HEK293 (cell line): ENCODE results near the gene CA10.

Experiments
- CTCF ChIA-PET: fragments of 350-600 bp; formaldehyde crosslinking; extraction: SDS; loops from one replicate; lab custom pipeline; 2021; ENCODE audit warnings: antibody characterized with exemption; lab: Yijun Ruan, JAX
- POLR2A ChIA-PET: fragments of 300-600 bp; formaldehyde crosslinking; extraction: SDS; loops from one replicate; lab custom pipeline; 2020; ENCODE audit warnings: antibody characterized with exemption, inconsistent platforms; lab: Yijun Ruan, JAX
- H3K27ac ChIP-seq: fragments of 200-500 bp; sonication (Bioruptor generic); 2 replicates; pipeline ENCODE4 v1.5.1; 2014; ENCODE audit warnings: low read depth, low read length, control low read depth, inconsistent platforms; ENCODE audit errors: extremely low read depth
- H3K36me3 ChIP-seq, 2 experiments: fragments of 200-500 bp in 1 of 2; sonication (Bioruptor generic) in 1 of 2; 1 replicate in 1 of 2; 2 replicates in 1 of 2; pipeline ENCODE4 v1.5.1; 2014 to 2017; ENCODE audit warnings: inconsistent platforms in 2 of 2, low read length in 2 of 2; ENCODE audit not compliant: control insufficient read depth in 2 of 2, insufficient read depth in 1 of 2
- H3K4me1 ChIP-seq: fragments of 200-500 bp; sonication (Bioruptor generic); 2 replicates; pipeline ENCODE4 v1.5.1; 2014; ENCODE audit warnings: mild to moderate bottlenecking, low read length, inconsistent platforms; ENCODE audit not compliant: control insufficient read depth, insufficient read depth
- H3K4me3 ChIP-seq: 2 replicates; pipeline ENCODE4 v1.5.1; 2011; ENCODE audit warnings: low read depth, mild to moderate bottlenecking, control low read depth, low read length, moderate library complexity
- H3K9me3 ChIP-seq: fragments of 200-500 bp; sonication (Bioruptor generic); 2 replicates; pipeline ENCODE4 v1.5.1; 2014; ENCODE audit warnings: low read depth, low read length, inconsistent platforms; ENCODE audit not compliant: control insufficient read depth, insufficient read depth
- FEZF1 ChIP-seq: fragments of 450-650 bp; formaldehyde crosslinking; IDR thresholded peaks from 2 replicates; pipeline ENCODE4 v1.5.1; 2016; ENCODE audit warnings: missing biosample characterization, missing genetic modification characterization
- GFI1B ChIP-seq: fragments of 450-650 bp; formaldehyde crosslinking; IDR thresholded peaks from 2 replicates; pipeline ENCODE4 v1.5.1; 2016; ENCODE audit warnings: missing biosample characterization, missing genetic modification characterization
- GLI4 ChIP-seq: fragments of 450-650 bp; formaldehyde crosslinking; IDR thresholded peaks from 2 replicates; pipeline ENCODE4 v1.5.1; 2016; ENCODE audit warnings: missing biosample characterization, missing genetic modification characterization
- GLIS1 ChIP-seq: fragments of 450-650 bp; formaldehyde crosslinking; IDR thresholded peaks from 2 replicates; pipeline ENCODE4 v1.5.1; 2016; ENCODE audit warnings: missing biosample characterization, missing genetic modification characterization
- OVOL3 ChIP-seq: fragments of 450-650 bp; formaldehyde crosslinking; IDR thresholded peaks from 2 replicates; pipeline ENCODE4 v1.5.1; 2016; ENCODE audit warnings: missing biosample characterization, missing genetic modification characterization
- WT1 ChIP-seq: fragments of 450-650 bp; formaldehyde crosslinking; IDR thresholded peaks from 2 replicates; pipeline ENCODE4 v1.5.1; 2016; ENCODE audit warnings: missing biosample characterization, missing genetic modification characterization
- ZBTB20 ChIP-seq: fragments of 450-650 bp; formaldehyde crosslinking; IDR thresholded peaks from 2 replicates; pipeline ENCODE4 v1.5.1; 2016; ENCODE audit warnings: missing biosample characterization, missing genetic modification characterization
- ZBTB8A ChIP-seq: fragments of 450-650 bp; formaldehyde crosslinking; IDR thresholded peaks from 2 replicates; pipeline ENCODE4 v1.5.1; 2016; ENCODE audit warnings: missing biosample characterization, missing genetic modification characterization
- ZNF114 ChIP-seq: fragments of 450-650 bp; formaldehyde crosslinking; IDR thresholded peaks from 2 replicates; pipeline ENCODE4 v1.5.0; 2017; ENCODE audit warnings: missing biosample characterization, missing genetic modification characterization
- ZNF132 ChIP-seq: fragments of 450-650 bp; formaldehyde crosslinking; IDR thresholded peaks from 2 replicates; pipeline ENCODE4 v1.5.1; 2017; ENCODE audit warnings: missing biosample characterization, missing genetic modification characterization, borderline replicate concordance
- ZNF155 ChIP-seq: fragments of 450-650 bp; formaldehyde crosslinking; IDR thresholded peaks from 2 replicates; pipeline ENCODE4 v1.5.1; 2016; ENCODE audit warnings: missing biosample characterization, missing genetic modification characterization
- ZNF23 ChIP-seq: fragments of 450-650 bp; formaldehyde crosslinking; IDR thresholded peaks from 2 replicates; pipeline ENCODE4 v1.5.1; 2016; ENCODE audit warnings: missing biosample characterization, missing genetic modification characterization, borderline replicate concordance
- ZNF335 ChIP-seq: fragments of 450-650 bp; formaldehyde crosslinking; conservative IDR thresholded peaks from 2 replicates; pipeline ENCODE4 v1.5.1; 2016; ENCODE audit warnings: missing biosample characterization, missing genetic modification characterization
- ZNF37A ChIP-seq: fragments of 450-650 bp; IDR thresholded peaks from 2 replicates; pipeline ENCODE4 v1.5.1; 2018; ENCODE audit warnings: missing biosample characterization, missing genetic modification characterization
- ZNF404 ChIP-seq: fragments of 450-650 bp; formaldehyde crosslinking; IDR thresholded peaks from 2 replicates; pipeline ENCODE4 v1.5.1; 2017; ENCODE audit warnings: missing biosample characterization, missing genetic modification characterization
- ZNF416 ChIP-seq: fragments of 450-650 bp; formaldehyde crosslinking; IDR thresholded peaks from 2 replicates; pipeline ENCODE4 v1.5.1; 2016; ENCODE audit warnings: missing biosample characterization, missing genetic modification characterization
- ZNF549 ChIP-seq: fragments of 450-650 bp; IDR thresholded peaks from 2 replicates; pipeline ENCODE4 v1.5.1; 2018; ENCODE audit warnings: missing biosample characterization, missing genetic modification characterization, mild to moderate bottlenecking, inconsistent platforms, moderate library complexity
- ZNF558 ChIP-seq: fragments of 450-650 bp; formaldehyde crosslinking; IDR thresholded peaks from 2 replicates; pipeline ENCODE4 v1.5.1; 2016; ENCODE audit warnings: missing biosample characterization, missing genetic modification characterization
- ZNF561 ChIP-seq: fragments of 450-650 bp; IDR thresholded peaks from 2 replicates; pipeline ENCODE4 v1.5.1; 2018; ENCODE audit warnings: missing biosample characterization, missing genetic modification characterization, borderline replicate concordance
- ZNF600 ChIP-seq: fragments of 450-650 bp; formaldehyde crosslinking; IDR thresholded peaks from 2 replicates; pipeline ENCODE4 v1.5.1; 2016; ENCODE audit warnings: missing biosample characterization, missing genetic modification characterization
- ZNF624 ChIP-seq: fragments of 450-650 bp; formaldehyde crosslinking; IDR thresholded peaks from 2 replicates; pipeline ENCODE4 v1.5.1; 2017; ENCODE audit warnings: missing biosample characterization, missing genetic modification characterization
- ZNF776 ChIP-seq: fragments of 450-650 bp; formaldehyde crosslinking; IDR thresholded peaks from 2 replicates; pipeline ENCODE4 v1.5.0; 2017; ENCODE audit warnings: missing biosample characterization, missing genetic modification characterization, borderline replicate concordance
- ZNF792 ChIP-seq: fragments of 450-650 bp; formaldehyde crosslinking; IDR thresholded peaks from 2 replicates; pipeline ENCODE4 v1.5.1; 2016; ENCODE audit warnings: missing biosample characterization, missing genetic modification characterization
- ZNF830 ChIP-seq: fragments of 450-650 bp; IDR thresholded peaks from 2 replicates; pipeline ENCODE4 v1.5.0; 2018; ENCODE audit warnings: missing biosample characterization, missing genetic modification characterization, low read depth, mild to moderate bottlenecking, moderate library complexity
- ZNF837 ChIP-seq: fragments of 450-650 bp; formaldehyde crosslinking; IDR thresholded peaks from 2 replicates; pipeline ENCODE4 v1.5.1; 2016; ENCODE audit warnings: missing biosample characterization, missing genetic modification characterization
- ZXDB ChIP-seq: fragments of 450-650 bp; formaldehyde crosslinking; IDR thresholded peaks from 2 replicates; pipeline ENCODE4 v1.5.1; 2016; ENCODE audit warnings: missing biosample characterization, missing genetic modification characterization
- TF ChIP-seq, protein P1 (sequence below): fragments of 450-650 bp; formaldehyde crosslinking; IDR thresholded peaks from 2 replicates; pipeline ENCODE4 v1.5.1; 2017; ENCODE audit warnings: missing biosample characterization, missing genetic modification characterization

CA10 gene

DNA sequence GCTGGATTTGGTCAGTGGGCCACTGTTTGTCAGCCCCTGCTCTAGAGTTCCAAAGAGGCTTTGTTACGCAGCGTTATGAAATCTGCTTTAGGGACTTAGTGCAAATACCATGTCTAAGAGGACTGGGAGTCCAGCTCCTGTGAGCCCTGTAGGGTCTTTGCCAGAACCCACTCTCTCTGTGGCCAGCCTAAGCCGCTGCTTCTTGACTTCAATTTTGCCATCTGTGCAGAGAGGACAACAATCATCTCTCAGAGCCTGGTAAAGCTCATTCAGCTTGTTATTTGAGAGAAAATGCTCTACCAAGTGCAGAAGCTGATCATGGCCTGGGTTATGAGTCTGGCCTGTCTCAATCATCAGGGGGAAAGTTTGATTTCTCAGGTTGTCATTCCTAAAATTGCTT is 17.9 kb downstream of the CA10 start (continued):
- TF ChIP-seq ZBTB20 (tag by site-specific recombination), result no peak
- TF ChIP-seq GLIS1, result no peak
- no peak for TF ChIP-seq ZNF23 (tag by site-specific recombination)
- no peak for TF ChIP-seq ZNF549 (tag by site-specific recombination)
- TF ChIP-seq, all 188 proteins: peak for 0

DNA sequence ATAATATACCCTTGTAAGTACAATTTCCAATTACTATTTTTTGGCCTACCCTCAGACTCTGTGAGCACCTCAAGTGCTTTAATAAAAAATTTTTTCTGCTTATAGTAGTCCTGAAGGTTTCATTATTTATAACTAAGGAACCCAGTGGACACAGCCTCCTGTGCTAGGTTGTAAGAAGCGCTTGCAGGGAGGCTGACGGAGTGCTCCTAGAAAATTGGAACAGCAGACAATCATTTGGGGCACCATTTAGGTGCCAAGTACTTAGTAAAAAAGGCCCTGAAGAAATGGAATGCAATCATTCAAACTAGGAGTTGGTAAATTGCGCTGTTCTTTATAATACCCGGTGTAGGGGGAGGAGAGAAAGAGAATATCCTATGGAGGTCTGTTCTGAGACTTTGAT is 19.8 kb downstream of the CA10 start:
- H3K4me3 ChIP-seq, result no peak overlapping the region
- no peaks in the 10 kb centered on the region for H3K4me1 ChIP-seq
- H3K36me3 ChIP-seq, result no peaks in the 10 kb centered on the region
- POLR2A ChIA-PET, result no interaction called here
- H3K9me3 ChIP-seq, result no peaks in the 10 kb centered on the region
- TF ChIP-seq, protein P1, sequence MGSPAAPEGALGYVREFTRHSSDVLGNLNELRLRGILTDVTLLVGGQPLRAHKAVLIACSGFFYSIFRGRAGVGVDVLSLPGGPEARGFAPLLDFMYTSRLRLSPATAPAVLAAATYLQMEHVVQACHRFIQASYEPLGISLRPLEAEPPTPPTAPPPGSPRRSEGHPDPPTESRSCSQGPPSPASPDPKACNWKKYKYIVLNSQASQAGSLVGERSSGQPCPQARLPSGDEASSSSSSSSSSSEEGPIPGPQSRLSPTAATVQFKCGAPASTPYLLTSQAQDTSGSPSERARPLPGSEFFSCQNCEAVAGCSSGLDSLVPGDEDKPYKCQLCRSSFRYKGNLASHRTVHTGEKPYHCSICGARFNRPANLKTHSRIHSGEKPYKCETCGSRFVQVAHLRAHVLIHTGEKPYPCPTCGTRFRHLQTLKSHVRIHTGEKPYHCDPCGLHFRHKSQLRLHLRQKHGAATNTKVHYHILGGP (tag by site-specific recombination), result no peak
- CTCF ChIA-PET, result no interaction called here
- no peak overlapping the region for H3K27ac ChIP-seq

DNA sequence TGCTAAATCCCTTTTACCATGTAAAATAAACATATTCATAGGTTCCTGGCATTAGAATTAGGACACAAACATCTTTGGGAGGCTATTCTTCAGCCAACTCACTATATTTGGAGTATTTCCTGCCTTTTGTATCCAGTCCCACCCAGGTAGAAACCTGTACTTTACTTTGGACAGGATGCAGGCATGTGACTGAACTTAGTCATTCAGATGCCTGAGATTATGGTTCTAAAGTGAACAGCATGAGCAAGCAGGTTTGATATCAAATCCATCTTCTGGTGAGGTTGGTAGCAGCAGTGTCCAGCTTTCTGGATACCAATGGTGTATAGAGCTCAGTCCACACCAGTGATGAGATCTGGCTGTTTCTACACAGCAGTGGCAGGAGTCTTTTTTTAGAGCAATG is 20.2 kb downstream of the CA10 start:
- H3K27ac ChIP-seq, result no peak overlapping the region
- H3K4me1 ChIP-seq, result no peaks in the 10 kb centered on the region
- no peaks in the 10 kb centered on the region for H3K36me3 ChIP-seq
- ChIA-PET POLR2A (no interaction called here), CTCF (no interaction called here)
- H3K4me3 ChIP-seq, result no peak overlapping the region
- no peak for TF ChIP-seq ZNF155 (tag by site-specific recombination)
- TF ChIP-seq FEZF1 (tag by site-specific recombination), result no peak
- TF ChIP-seq ZNF837, result no peak
- TF ChIP-seq ZNF404, result no peak
- TF ChIP-seq ZNF37A (tag by site-specific recombination), result no peak
- TF ChIP-seq ZNF114 (tag by site-specific recombination), result no peak
- TF ChIP-seq ZNF416 (tag by site-specific recombination), result no peak
- no peak for TF ChIP-seq ZNF132
- no peak for TF ChIP-seq GFI1B (tag by site-specific recombination)
- no peak for TF ChIP-seq GLI4
- TF ChIP-seq ZNF335 (tag by site-specific recombination), result no peak
- no peak for TF ChIP-seq OVOL3
- TF ChIP-seq ZNF830 (tag by site-specific recombination), result no peak
- no peak for TF ChIP-seq ZNF558 (tag by site-specific recombination)
- no peak for TF ChIP-seq ZNF561 (tag by site-specific recombination)
- no peak for TF ChIP-seq ZXDB (tag by site-specific recombination)
- no peak for TF ChIP-seq ZNF776 (tag by site-specific recombination)
- H3K9me3 ChIP-seq, result no peaks in the 10 kb centered on the region

DNA sequence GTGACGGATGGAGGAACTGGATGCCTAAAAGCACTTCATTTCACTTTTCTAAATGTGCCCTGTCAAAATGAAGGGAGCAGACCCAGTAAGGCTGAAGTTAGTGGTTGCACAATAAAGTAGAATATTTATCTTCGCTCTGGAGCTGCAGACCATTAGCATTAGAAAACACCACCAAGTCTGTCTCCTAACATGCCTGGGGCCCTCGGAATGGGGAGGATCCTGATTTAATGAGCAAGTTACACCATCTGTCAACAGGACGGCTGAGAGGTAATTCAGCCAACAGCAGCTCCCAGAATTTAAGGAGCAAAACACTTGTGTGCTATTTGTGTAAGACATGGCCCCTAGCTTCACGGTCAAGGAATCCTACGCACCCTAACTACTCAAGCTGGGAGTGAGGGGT is 22.3 kb downstream of the CA10 start:
- TF ChIP-seq ZBTB8A (tag by site-specific recombination), result no peak
- no peak for TF ChIP-seq ZNF404
- no peak for TF ChIP-seq WT1
- no peak for TF ChIP-seq ZNF624
- TF ChIP-seq ZNF600, result no peak
- TF ChIP-seq ZNF792 (tag by site-specific recombination), result no peak
- TF ChIP-seq, all 188 proteins: peak for 0
- H3K36me3 ChIP-seq, result no peaks in the 10 kb centered on the region
- no peak overlapping the region for H3K4me3 ChIP-seq
- H3K4me1 ChIP-seq, result no peaks in the 10 kb centered on the region
- ChIA-PET CTCF (interaction anchor here (0.5 kb wide), 1 partner anchor 62 kb away, joined by 5 read pairs; no protein-coding TSS in a partner anchor), POLR2A (no interaction called here)
- no peaks in the 10 kb centered on the region for H3K9me3 ChIP-seq
- no peak overlapping the region for H3K27ac ChIP-seq
